Neuronal stem cell (in vitro differentiated cells): Measurements from ENCODE around the gene LRRC8E.
A peak's percentile ranks its signal among the peaks of the same experiment; 100 is the strongest.

Source experiments
- DNase-seq: peaks from one replicate; pipeline ENCODE4 v3.0.0-alpha.2; 2013; ENCODE audit warnings: low spot score
- H2AFZ ChIP-seq: one replicate; pipeline ENCODE4 v1.6.1; 2013; ENCODE audit warnings: mild to moderate bottlenecking, low read length, inconsistent platforms
- H2AK5ac ChIP-seq: 2 replicates; pipeline ENCODE4 v1.6.1; 2013; ENCODE audit warnings: low read depth, mild to moderate bottlenecking, inconsistent platforms, low read length, moderate library complexity, mixed read lengths
- H2BK120ac ChIP-seq: 2 replicates; pipeline ENCODE4 v1.6.1; 2013; ENCODE audit warnings: low read depth, mild to moderate bottlenecking, inconsistent platforms, low read length, moderate library complexity, mixed read lengths
- H2BK12ac ChIP-seq: one replicate; pipeline ENCODE4 v1.6.1; 2013; ENCODE audit warnings: low read length, inconsistent platforms
- H2BK15ac ChIP-seq: 2 replicates; pipeline ENCODE4 v1.6.1; 2013; ENCODE audit warnings: mild to moderate bottlenecking, low read length, inconsistent platforms, mixed read lengths
- H2BK5ac ChIP-seq: one replicate; pipeline ENCODE4 v1.6.1; 2013; ENCODE audit warnings: inconsistent platforms, mild to moderate bottlenecking, low read length, moderate library complexity
- H3K14ac ChIP-seq: one replicate; pipeline ENCODE4 v1.6.1; 2013; ENCODE audit warnings: low read length, inconsistent platforms
- H3K18ac ChIP-seq: 2 replicates; pipeline ENCODE4 v1.6.1; 2013; ENCODE audit warnings: low read length, inconsistent platforms
- H3K23ac ChIP-seq: 2 replicates; pipeline ENCODE4 v1.6.1; 2013; ENCODE audit warnings: low read depth, mild to moderate bottlenecking, mixed read lengths, low read length, inconsistent platforms; ENCODE audit not compliant: poor library complexity
- H3K27ac ChIP-seq: replicated peaks from 3 replicates; pipeline ENCODE4 v1.5.1; 2013; ENCODE audit warnings: low read length, inconsistent platforms
- H3K27me3 ChIP-seq, 3 experiments: 2 replicates each; pipeline ENCODE4 v1.6.1; 2013; ENCODE audit warnings: low read length in 3 of 3, mild to moderate bottlenecking in 2 of 3, inconsistent platforms in 1 of 3, low read depth in 1 of 3, mixed read lengths in 1 of 3, moderate library complexity in 1 of 3; ENCODE audit not compliant: control insufficient read depth in 3 of 3, insufficient read depth in 3 of 3
- H3K36me3 ChIP-seq, 2 donors: replicated peaks in 1 of 2; 2 replicates each; pipeline ENCODE4 v1.6.1; 2013; ENCODE audit warnings: low read length in 2 of 2; ENCODE audit not compliant: control insufficient read depth in 2 of 2, insufficient read depth in 2 of 2
- H3K4ac ChIP-seq: 2 replicates; pipeline ENCODE4 v1.6.1; 2013; ENCODE audit warnings: inconsistent platforms, mild to moderate bottlenecking, low read length, moderate library complexity
- H3K4me1 ChIP-seq, 2 donors: 1 replicate in 1 of 2; 2 replicates in 1 of 2; pipeline ENCODE4 v1.6.1; 2013; ENCODE audit warnings: low read length in 2 of 2, low read depth in 1 of 2; ENCODE audit not compliant: control insufficient read depth in 2 of 2, insufficient read depth in 1 of 2
- H3K4me2 ChIP-seq: one replicate; pipeline ENCODE4 v1.6.1; 2013; ENCODE audit warnings: mild to moderate bottlenecking, low read length, inconsistent platforms; ENCODE audit not compliant: insufficient read depth, poor library complexity, severe bottlenecking
- H3K4me3 ChIP-seq, 2 donors: 2 replicates each; pipeline ENCODE4 v1.5.1; 2013; ENCODE audit warnings: low read length in 2 of 2, mild to moderate bottlenecking in 2 of 2, inconsistent platforms in 1 of 2, moderate library complexity in 1 of 2
- H3K79me1 ChIP-seq: one replicate; pipeline ENCODE4 v1.6.1; 2013; ENCODE audit warnings: low read depth, mild to moderate bottlenecking, inconsistent platforms, low read length, moderate library complexity
- H3K9ac ChIP-seq: one replicate; pipeline ENCODE4 v1.6.1; 2013; ENCODE audit warnings: mild to moderate bottlenecking, low read depth, low read length, inconsistent platforms; ENCODE audit not compliant: poor library complexity
- H3K9me3 ChIP-seq, 2 donors: replicated peaks in 1 of 2; 2 replicates each; pipeline versions ENCODE3 to v1.6.1; 2013; ENCODE audit warnings: low read length in 2 of 2, mild to moderate bottlenecking in 2 of 2, inconsistent platforms in 1 of 2, low read depth in 1 of 2, mixed read lengths in 1 of 2, moderate library complexity in 1 of 2; ENCODE audit not compliant: control insufficient read depth in 2 of 2, insufficient read depth in 1 of 2
- H4K8ac ChIP-seq: one replicate; pipeline ENCODE4 v1.6.1; 2013; ENCODE audit warnings: low read depth, mild to moderate bottlenecking, inconsistent platforms, low read length, moderate library complexity
- H4K91ac ChIP-seq: one replicate; pipeline ENCODE4 v1.6.1; 2013; ENCODE audit warnings: low read length, low read depth, mild to moderate bottlenecking, inconsistent platforms; ENCODE audit not compliant: poor library complexity
- WGBS, 2 donors: extraction: QIAGEN DNeasy Blood & Tissue Kit; methylation state at CpG; one replicate each; pipeline ENCODE4 v1.1.7; 2013; ENCODE audit warnings: missing lambda C conversion rate in 2 of 2, mixed read lengths in 1 of 2; ENCODE audit not compliant: insufficient read length in 2 of 2, insufficient replicate concordance in 1 of 2; ENCODE audit errors: extremely low coverage in 2 of 2; 5-methylcytosine and 5-hydroxymethylcytosine counted together

Gene LRRC8E

DNA sequence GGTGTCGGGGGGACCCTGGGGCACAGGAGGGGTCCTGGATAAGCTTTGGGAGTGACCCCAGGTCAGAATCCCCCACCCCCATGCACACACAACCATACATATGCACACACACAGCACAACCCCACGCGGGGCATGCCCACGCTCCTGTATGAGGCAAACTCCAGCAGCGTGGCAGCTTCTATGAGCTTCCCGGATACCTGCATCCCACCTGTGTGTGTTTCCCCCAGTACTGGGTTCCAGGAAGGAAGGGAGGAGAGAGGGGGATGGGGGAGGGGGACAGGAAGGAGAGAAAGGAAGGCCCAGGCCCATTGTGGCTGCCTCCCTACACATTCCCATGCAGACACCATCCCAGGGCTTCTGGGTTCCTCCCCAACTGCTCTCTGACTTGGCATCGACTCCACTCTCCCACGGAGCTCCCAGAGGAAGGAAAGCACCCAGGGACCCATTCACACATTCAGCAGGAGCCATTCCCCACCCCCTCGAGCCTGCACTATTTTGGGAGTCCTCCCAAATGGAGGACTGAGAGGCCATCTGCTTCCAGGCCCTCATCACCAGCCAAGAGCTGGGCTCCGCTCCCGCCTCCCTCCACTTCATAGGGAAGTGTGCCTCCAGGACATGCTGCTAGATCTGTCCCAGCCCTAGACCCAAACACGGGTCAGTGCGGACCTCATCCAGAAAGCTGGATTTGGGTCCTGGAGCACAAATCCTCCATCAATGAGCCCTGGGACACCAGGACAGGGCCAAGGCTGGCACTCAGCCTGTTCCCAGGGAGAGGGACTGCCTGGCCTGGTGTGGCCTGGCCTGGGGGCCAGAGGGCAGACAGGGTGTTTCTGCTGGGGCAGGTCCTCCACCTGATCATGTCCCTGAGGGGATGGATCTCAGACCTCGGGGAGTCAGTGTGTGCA is 27.3 kb upstream of the LRRC8E start:
- Histone ChIP-seq H3K14ac (peak overlapping the region; percentile 94), H3K9ac (no peak overlapping the region), H3K4me2 (no peak overlapping the region), H2BK120ac (no peak overlapping the region), H2AK5ac (peak overlapping the region; percentile 94), H3K9me3 (no peaks in the 10 kb centered on the region), H2BK15ac (peak overlapping the region; percentile 87), H3K4ac (no peak overlapping the region), H2AFZ (no peak overlapping the region), H3K23ac (peak overlapping the region; percentile 55), H2BK5ac (no peak overlapping the region), H3K4me3 (peak overlapping the region in 1 of 2 donors; percentile 46), H3K4me1 (peaks cover 2 to 20% of the 10 kb centered on the region in 2 donors), H3K79me1 (peaks cover 2% of the 10 kb centered on the region), H3K36me3 (no peaks in the 10 kb centered on the region), H3K27me3 (peaks cover 0 to 51% (median 12%) of the 10 kb centered on the region in 3 experiments), H3K18ac (peak overlapping the region; percentile 96), H4K91ac (no peak overlapping the region), H3K27ac (no peak overlapping the region), H2BK12ac (peak overlapping the region; percentile 24), H4K8ac (peak overlapping the region; percentile 82)
- WGBS, 2 donors = no CpG with 5 or more reads among the region's 14 CpGs
- no peak for DNase-seq

DNA sequence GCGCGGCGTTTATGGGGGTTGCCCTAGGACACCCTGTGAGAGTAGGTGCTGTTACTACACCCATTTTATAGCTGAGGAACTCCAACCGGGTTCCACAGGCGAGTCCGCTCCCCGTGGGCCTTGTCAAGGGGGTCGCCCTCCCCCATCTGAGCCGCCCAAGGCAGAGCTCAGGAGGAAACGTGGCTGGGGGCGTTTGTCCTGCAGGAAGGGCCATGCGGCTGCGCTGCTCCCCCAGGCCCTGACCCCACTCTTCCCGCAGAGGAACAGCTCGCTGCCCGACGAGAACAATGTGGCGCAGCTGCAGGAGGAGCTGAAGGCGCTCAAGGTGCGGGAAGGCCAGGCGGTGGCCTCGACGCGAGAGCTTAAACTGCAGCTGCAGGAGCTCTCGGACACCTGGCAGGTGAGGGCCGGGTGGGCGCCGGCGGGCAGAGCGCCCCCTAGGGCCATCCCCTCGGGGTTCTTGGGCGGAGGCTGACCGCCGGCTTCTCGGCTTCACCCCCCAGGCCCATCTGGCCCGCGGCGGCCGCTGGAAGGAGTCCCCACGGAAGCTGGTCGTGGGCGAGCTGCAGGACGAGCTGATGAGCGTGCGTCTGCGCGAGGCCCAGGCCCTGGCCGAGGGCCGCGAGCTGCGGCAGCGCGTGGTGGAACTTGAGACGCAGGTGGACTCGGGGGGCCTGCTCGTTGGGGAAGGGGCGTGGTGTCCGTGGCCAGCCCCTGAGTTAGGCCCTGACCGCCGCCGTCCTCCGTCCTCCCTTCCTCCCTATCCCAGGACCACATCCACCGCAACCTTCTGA is 26.5 kb upstream of the LRRC8E start:
- H3K23ac ChIP-seq = peak overlapping the region; percentile 97
- WGBS, 2 donors = no CpG with 5 or more reads among the region's 63 CpGs
- H3K9me3 ChIP-seq = no peaks in the 10 kb centered on the region

DNA sequence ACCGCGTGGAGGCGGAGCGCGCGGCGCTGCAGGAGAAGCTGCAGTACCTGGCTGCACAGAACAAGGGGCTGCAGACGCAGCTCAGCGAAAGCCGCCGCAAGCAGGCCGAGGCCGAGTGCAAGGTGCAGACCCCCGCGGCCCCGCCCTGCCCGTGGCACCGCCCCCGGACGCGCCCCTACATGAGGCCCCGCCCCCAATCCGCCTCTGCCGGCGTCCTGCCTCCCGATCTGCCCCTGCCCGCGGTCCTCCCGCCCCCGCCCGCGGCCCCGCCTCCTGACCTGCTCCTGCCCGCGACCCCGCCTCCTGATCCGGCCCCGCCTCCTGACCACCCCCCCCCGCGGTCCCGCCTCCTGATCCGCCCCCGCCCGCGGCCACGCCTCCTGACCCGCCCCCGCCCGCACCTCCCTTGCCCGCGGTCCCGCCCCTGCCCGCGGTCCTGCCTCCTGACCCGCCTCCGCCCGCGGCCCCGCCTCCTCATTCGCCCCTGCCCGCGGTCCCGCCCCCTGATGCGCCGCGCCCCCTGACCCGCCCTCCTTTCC is 25.8 kb upstream of the LRRC8E start:
- Histone ChIP-seq H2BK120ac (no peak overlapping the region), H3K18ac (peak overlapping the region; percentile 96), H3K9me3 (no peaks in the 10 kb centered on the region), H2BK12ac (peak overlapping the region; percentile 58), H4K8ac (no peak overlapping the region), H3K27ac (no peak overlapping the region), H3K4ac (no peak overlapping the region), H3K14ac (peak overlapping the region; percentile 82), H3K79me1 (peaks cover 2% of the 10 kb centered on the region), H2AFZ (peak overlapping the region; percentile 45), H2BK15ac (peak overlapping the region; percentile 96), H4K91ac (no peak overlapping the region), H3K4me2 (peak overlapping the region; percentile 99), H3K27me3 (peaks cover 0 to 47% (median 12%) of the 10 kb centered on the region in 3 experiments), H3K4me3 (peak overlapping the region; percentile 29 to 82), H3K9ac (peak overlapping the region; percentile 95), H2AK5ac (no peak overlapping the region), H3K36me3 (peaks cover under 1 to 3% of the 10 kb centered on the region in 2 donors), H3K4me1 (peaks cover 11 to 20% of the 10 kb centered on the region in 2 donors), H2BK5ac (peak overlapping the region; percentile 53), H3K23ac (peak overlapping the region; percentile 97)
- WGBS, 2 donors = no CpG with 5 or more reads among the region's 67 CpGs
- peak; percentile 93 for DNase-seq

More for the DNA sequence above, 26.5 kb upstream of the LRRC8E start:
- Histone ChIP-seq H3K4me3 (peak overlapping the region; percentile 29 to 82), H3K9ac (peak overlapping the region; percentile 95), H3K36me3 (no peaks in the 10 kb centered on the region), H3K27me3 (peaks cover 0 to 51% (median 12%) of the 10 kb centered on the region in 3 experiments), H3K4me1 (peaks cover 7 to 20% of the 10 kb centered on the region in 2 donors), H3K14ac (peak overlapping the region; percentile 94), H4K91ac (no peak overlapping the region), H2BK120ac (no peak overlapping the region), H3K27ac (no peak overlapping the region), H3K4ac (peak overlapping the region; percentile 66), H3K18ac (peak overlapping the region; percentile 96), H3K79me1 (peaks cover 2% of the 10 kb centered on the region), H3K4me2 (peak overlapping the region; percentile 99), H2BK15ac (peak overlapping the region; percentile 96), H2BK12ac (peak overlapping the region; percentile 58), H2BK5ac (peak overlapping the region; percentile 53), H2AK5ac (peak overlapping the region; percentile 94), H4K8ac (peak overlapping the region; percentile 82), H2AFZ (peak overlapping the region; percentile 45)
- no peak for DNase-seq
